ENCODE results near the gene ITGA1.

ITGA1 gene

GRCh38 chr5:52789851-52790250, 2.1 kb downstream of the ITGA1 start:
- no peak for TF ChIP-seq CTCF (IDR thresholded peaks at IDR 0.05; ENCODE audit: low read depth, low read length)

GRCh38 chr5:52791366-52791765, 3.6 kb downstream of the ITGA1 start:
- no peak for TF ChIP-seq CTCF (IDR thresholded peaks at IDR 0.05; ENCODE audit: low read depth, low read length)
- no peak for DNase-seq (ENCODE audit: extremely low read depth, low read depth)

More at GRCh38 chr5:52789851-52790250, 2.1 kb downstream of the ITGA1 start:
- DNase-seq (ENCODE audit: extremely low read depth, low read depth) = no peak

- no peak for DNase-seq (ENCODE audit: extremely low read depth, low read depth)
- TF ChIP-seq CTCF (IDR thresholded peaks at IDR 0.05; ENCODE audit: low read depth, low read length) = no peak
Observed at GRCh38 chr5:52794519-52794918, 6.8 kb downstream of the ITGA1 start.

- TF ChIP-seq CTCF (IDR thresholded peaks at IDR 0.05; ENCODE audit: low read depth, low read length) = no peak
- DNase-seq (ENCODE audit: extremely low read depth, low read depth) = no peak
Observed at GRCh38 chr5:52796031-52796430, 8.3 kb downstream of the ITGA1 start.

GRCh38 chr5:52796516-52797103, 8.9 kb downstream of the ITGA1 start:
- DNase-seq (ENCODE audit: extremely low read depth, low read depth) = no peak
- TF ChIP-seq CTCF (IDR thresholded peaks at IDR 0.05; ENCODE audit: low read depth, low read length) = no peak

GRCh38 chr5:52798938-52799337, 11.2 kb downstream of the ITGA1 start:
- TF ChIP-seq CTCF (IDR thresholded peaks at IDR 0.05; ENCODE audit: low read depth, low read length) = no peak
- DNase-seq (ENCODE audit: extremely low read depth, low read depth) = no peak

- no peak for TF ChIP-seq CTCF (IDR thresholded peaks at IDR 0.05; ENCODE audit: low read depth, low read length)
Observed at GRCh38 chr5:52799358-52799982, 11.8 kb downstream of the ITGA1 start.

More at GRCh38 chr5:52799358-52799982, 11.8 kb downstream of the ITGA1 start:
- DNase-seq (ENCODE audit: extremely low read depth, low read depth) = no peak

Data from AG09319 (cell line).